Vagina (tissue), 2 donors: ENCODE measurements around the gene JPH2. TPM values are rescaled to one million over a fixed set of nuclear protein-coding genes. Genes with fewer than 3 reads are reported as not detected.
"Not testable (repeated sequence)": the region's sequence is repeated elsewhere in the genome, so short reads cannot be mapped to it uniquely, and the experiment has no call there.

Experiments
- DNase-seq, 2 donors: peaks; one replicate each; pipeline ENCODE4 v3.0.0-alpha.2; 2017; ENCODE audit errors: extremely low spot score in 2 of 2
- H3K27ac ChIP-seq: fragments of 200-600 bp; sonication (generic); one replicate; pipeline ENCODE4 v1.5.1; 2019
- H3K27me3 ChIP-seq: fragments of 200-600 bp; sonication (generic); one replicate; pipeline ENCODE4 v1.5.1; 2019
- H3K36me3 ChIP-seq, 2 donors: fragments of 200-600 bp; sonication (generic); one replicate each; pipeline ENCODE4 v1.5.1; 2017 to 2019
- H3K4me1 ChIP-seq: fragments of 200-600 bp; sonication (generic); one replicate; pipeline ENCODE4 v1.5.1; 2019
- H3K4me3 ChIP-seq, 2 donors: fragments of 200-600 bp; sonication (generic); 1 replicate in 1 of 2; 2 replicates in 1 of 2; pipeline ENCODE4 v1.5.1; 2016 to 2019
- H3K9me3 ChIP-seq: fragments of 200-600 bp; sonication (generic); one replicate; pipeline ENCODE4 v1.5.1; 2019
- POLR2A ChIP-seq, 2 donors: fragments of 450-650 bp; IDR thresholded peaks; one replicate each; pipeline ENCODE4 v1.6.1; 2017; ENCODE audit warnings: antibody characterized with exemption in 2 of 2, mild to moderate bottlenecking in 2 of 2, moderate library complexity in 2 of 2
- POLR2AphosphoS5 ChIP-seq, 2 donors: sonication (generic); formaldehyde crosslinking; IDR thresholded peaks; one replicate each; pipeline ENCODE4 v1.9.0; 2017; ENCODE audit warnings: antibody characterized with exemption in 2 of 2, mild to moderate bottlenecking in 2 of 2, low read depth in 1 of 2; ENCODE audit not compliant: insufficient read depth in 1 of 2
- intact Hi-C: fragments of 100-400 bp; cut with DNase I; formaldehyde crosslinking; loops from one replicate; pipeline ENCODE4 v1.15.1; 2023
- total RNA-seq: library from RNA; depleted of rRNA; stranded (reverse); fragments of >200 nt; gene quantifications from one replicate; pipeline ENCODE4 v1.2.3, GENCODE V29; 2016
- TF ChIP-seq, protein P1 (sequence below), 3 experiments: fragments of 450-650 bp in 2 of 3; fragments of 200-600 bp in 1 of 3; sonication (generic) in 1 of 3; IDR thresholded peaks; one replicate each; pipeline ENCODE4 v1.5.1; 2017 to 2019; ENCODE audit warnings: antibody characterized with exemption in 3 of 3, mild to moderate bottlenecking in 2 of 3, moderate library complexity in 2 of 3

The JPH2 gene
- total RNA-seq, 1 donor from 2014 or later = 13.8 TPM

DNA sequence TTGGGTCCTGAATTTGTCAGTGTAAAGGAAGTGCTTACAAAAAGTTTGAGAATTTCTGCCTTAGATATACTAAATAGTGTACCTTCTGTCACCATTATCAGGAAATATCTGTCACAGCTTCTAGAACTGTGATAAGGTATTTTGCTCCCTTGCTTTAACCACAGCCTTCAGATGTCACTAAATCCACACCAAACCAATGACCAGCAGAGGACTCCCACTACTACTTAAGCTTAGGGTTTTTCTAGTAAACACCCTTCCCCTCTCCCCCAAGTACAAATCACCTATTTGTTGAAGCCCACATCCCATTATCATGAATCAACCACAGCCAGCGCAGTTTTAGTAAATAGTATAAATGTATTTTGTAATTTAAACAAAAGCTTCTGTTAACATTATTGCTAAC is 8.6 kb upstream of the JPH2 start:
- H3K27me3 ChIP-seq = no peaks in the 10 kb centered on the region
- TF ChIP-seq POLR2A (IDR thresholded peaks at IDR 0.05) = no peak
- TF ChIP-seq, protein P1, sequence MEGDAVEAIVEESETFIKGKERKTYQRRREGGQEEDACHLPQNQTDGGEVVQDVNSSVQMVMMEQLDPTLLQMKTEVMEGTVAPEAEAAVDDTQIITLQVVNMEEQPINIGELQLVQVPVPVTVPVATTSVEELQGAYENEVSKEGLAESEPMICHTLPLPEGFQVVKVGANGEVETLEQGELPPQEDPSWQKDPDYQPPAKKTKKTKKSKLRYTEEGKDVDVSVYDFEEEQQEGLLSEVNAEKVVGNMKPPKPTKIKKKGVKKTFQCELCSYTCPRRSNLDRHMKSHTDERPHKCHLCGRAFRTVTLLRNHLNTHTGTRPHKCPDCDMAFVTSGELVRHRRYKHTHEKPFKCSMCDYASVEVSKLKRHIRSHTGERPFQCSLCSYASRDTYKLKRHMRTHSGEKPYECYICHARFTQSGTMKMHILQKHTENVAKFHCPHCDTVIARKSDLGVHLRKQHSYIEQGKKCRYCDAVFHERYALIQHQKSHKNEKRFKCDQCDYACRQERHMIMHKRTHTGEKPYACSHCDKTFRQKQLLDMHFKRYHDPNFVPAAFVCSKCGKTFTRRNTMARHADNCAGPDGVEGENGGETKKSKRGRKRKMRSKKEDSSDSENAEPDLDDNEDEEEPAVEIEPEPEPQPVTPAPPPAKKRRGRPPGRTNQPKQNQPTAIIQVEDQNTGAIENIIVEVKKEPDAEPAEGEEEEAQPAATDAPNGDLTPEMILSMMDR (IDR thresholded peaks at IDR 0.05) = no peak
- peaks cover 0 to 41% of the 10 kb centered on the region in 2 donors for H3K36me3 ChIP-seq
- H3K4me3 ChIP-seq = no peak overlapping the region
- no peak for DNase-seq
- H3K27ac ChIP-seq = no peak overlapping the region
- no peaks in the 10 kb centered on the region for H3K4me1 ChIP-seq
- H3K9me3 ChIP-seq = no peaks in the 10 kb centered on the region
- intact Hi-C loops = no loop called here

DNA sequence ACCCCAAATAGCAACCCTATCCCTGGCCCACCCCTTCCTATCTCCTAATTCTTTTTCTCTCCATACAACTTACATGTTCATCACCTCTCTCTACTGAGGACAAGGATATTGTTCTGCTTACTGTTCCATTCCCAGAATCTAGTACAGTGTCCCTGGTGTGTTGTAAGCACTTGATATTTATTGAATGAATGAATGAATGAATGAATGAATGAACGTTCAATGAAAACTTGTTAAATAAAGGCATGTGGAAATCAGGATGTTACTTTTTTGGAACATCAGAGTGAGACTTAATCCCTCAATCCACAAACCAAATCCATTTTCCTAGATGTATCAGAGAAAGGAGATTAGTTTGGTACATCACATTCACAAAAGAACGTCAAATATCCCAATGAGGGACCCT is 6.8 kb upstream of the JPH2 start:
- intact Hi-C loops = loop anchor here (5.0 kb wide), 1 partner anchor 76 kb away; no protein-coding TSS in a partner anchor
- no peak overlapping the region for H3K27ac ChIP-seq
- peaks cover under 1% of the 10 kb centered on the region for H3K4me1 ChIP-seq
- no peak for DNase-seq
- H3K9me3 ChIP-seq = no peaks in the 10 kb centered on the region
- peaks cover 0 to 23% of the 10 kb centered on the region in 2 donors for H3K36me3 ChIP-seq
- TF ChIP-seq POLR2AphosphoS5 (IDR thresholded peaks at IDR 0.05; ENCODE audit: insufficient read depth in 1 of 2, low read depth in 1 of 2) (no peak), POLR2A (IDR thresholded peaks at IDR 0.05) (no peak)
- TF ChIP-seq, protein P1 (IDR thresholded peaks at IDR 0.05) = no peak
- no peaks in the 10 kb centered on the region for H3K27me3 ChIP-seq
- H3K4me3 ChIP-seq = no peak overlapping the region

DNA sequence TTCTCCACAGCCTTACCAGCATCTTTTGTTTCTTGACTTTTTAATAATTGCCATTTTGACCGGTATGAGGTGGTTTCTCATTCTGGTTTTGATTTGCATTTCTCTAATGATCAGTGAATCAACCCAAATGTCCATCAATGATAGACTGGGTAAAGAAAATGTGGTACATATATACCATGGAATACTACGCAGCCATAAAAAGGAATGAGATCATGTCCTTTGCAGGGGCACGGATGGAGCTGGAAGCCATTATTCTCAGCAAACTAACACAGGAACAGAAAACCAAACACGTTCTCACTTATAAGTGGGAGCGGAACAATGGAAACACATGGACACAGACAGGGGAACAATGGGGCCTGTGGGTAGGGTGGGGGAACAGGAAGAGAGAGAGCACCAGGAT is 4.7 kb upstream of the JPH2 start:
- H3K27ac ChIP-seq = not testable (repeated sequence)
- intact Hi-C loops = loop anchor here (5.0 kb wide), 1 partner anchor 74 kb away; no protein-coding TSS in a partner anchor

DNA sequence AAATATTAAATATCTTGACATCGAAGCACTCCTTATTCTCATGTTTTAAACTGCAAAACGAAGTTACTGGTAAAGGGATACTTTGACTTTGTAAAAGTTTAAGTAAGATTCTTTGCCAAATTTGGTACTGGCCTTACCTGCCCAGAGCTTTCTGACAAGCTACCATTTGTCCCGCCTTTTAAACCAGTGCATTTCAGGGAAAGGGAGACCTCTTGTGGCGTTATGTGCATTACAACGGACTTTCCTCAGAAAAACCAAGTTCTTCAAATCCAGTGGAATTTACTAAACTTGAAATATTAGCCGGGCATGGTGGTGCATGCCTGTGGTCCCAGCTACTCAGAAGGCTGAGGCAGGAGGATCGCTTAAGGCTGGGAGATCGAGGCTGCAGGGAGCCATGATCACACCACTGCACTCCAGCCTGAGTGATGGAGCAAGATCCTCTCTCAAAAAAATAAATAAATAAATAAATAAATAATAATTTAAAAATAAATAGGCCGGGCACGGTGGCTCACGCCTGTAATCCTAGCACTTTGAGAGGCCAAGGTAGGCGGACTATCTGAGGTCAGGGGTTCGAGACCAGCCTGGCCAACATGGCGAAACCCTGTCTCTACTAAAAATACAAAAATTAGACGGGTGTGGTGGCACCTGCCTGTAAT is 3.3 kb upstream of the JPH2 start:
- intact Hi-C loops = loop anchor here (5.0 kb wide), 1 partner anchor 73 kb away; no protein-coding TSS in a partner anchor

More for the DNA sequence above, 4.7 kb upstream of the JPH2 start:
- H3K4me1 ChIP-seq = peaks cover 22% of the 10 kb centered on the region
- not testable (repeated sequence) for DNase-seq, H3K4me3 ChIP-seq, H3K9me3 ChIP-seq, H3K36me3 ChIP-seq, H3K27me3 ChIP-seq

DNA sequence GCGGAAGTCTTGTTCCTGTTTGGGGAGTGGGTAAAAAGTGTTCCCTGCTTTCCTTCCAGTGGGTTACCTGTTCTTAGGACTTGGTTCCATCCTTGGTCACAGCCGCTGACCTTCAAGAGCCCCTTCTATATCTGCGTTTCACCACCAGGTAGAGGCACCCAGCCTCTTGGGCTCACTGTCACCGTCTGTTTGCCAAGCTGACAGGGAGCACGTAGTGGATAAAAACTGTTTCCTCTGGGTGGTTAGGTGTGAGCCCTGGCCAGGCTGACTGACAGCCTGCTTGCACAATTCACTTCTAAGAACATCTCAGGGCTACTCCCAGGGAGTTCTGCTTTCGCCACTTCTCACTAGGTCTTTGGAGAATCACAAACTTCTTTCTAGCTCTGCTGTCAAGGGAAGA is 1.8 kb upstream of the JPH2 start:
- Histone ChIP-seq H3K9me3 (no peaks in the 10 kb centered on the region), H3K4me3 (no peak overlapping the region), H3K36me3 (no peaks in the 10 kb centered on the region), H3K27ac (no peak overlapping the region), H3K27me3 (no peaks in the 10 kb centered on the region), H3K4me1 (peaks cover 25% of the 10 kb centered on the region)
- no peak for DNase-seq
- TF ChIP-seq, protein P1 (IDR thresholded peaks at IDR 0.05) = no peak
- no peak for TF ChIP-seq POLR2A (IDR thresholded peaks at IDR 0.05)
- no peak for TF ChIP-seq POLR2AphosphoS5 (IDR thresholded peaks at IDR 0.05; ENCODE audit: insufficient read depth in 1 of 2, low read depth in 1 of 2)
- intact Hi-C loops = no loop called here

More for the DNA sequence above, 3.3 kb upstream of the JPH2 start:
- not testable (repeated sequence) for H3K4me3 ChIP-seq, H3K36me3 ChIP-seq, H3K9me3 ChIP-seq, H3K27ac ChIP-seq, H3K27me3 ChIP-seq, DNase-seq
- H3K4me1 ChIP-seq = peaks cover 25% of the 10 kb centered on the region
- TF ChIP-seq, protein P1 (IDR thresholded peaks at IDR 0.05) = peak; percentile 58 to 69 (median 60)
